ENCODE measurements around the gene WDR62.
A peak's percentile ranks its signal among the peaks of the same experiment; 100 is the strongest.

The WDR62 gene

DNA sequence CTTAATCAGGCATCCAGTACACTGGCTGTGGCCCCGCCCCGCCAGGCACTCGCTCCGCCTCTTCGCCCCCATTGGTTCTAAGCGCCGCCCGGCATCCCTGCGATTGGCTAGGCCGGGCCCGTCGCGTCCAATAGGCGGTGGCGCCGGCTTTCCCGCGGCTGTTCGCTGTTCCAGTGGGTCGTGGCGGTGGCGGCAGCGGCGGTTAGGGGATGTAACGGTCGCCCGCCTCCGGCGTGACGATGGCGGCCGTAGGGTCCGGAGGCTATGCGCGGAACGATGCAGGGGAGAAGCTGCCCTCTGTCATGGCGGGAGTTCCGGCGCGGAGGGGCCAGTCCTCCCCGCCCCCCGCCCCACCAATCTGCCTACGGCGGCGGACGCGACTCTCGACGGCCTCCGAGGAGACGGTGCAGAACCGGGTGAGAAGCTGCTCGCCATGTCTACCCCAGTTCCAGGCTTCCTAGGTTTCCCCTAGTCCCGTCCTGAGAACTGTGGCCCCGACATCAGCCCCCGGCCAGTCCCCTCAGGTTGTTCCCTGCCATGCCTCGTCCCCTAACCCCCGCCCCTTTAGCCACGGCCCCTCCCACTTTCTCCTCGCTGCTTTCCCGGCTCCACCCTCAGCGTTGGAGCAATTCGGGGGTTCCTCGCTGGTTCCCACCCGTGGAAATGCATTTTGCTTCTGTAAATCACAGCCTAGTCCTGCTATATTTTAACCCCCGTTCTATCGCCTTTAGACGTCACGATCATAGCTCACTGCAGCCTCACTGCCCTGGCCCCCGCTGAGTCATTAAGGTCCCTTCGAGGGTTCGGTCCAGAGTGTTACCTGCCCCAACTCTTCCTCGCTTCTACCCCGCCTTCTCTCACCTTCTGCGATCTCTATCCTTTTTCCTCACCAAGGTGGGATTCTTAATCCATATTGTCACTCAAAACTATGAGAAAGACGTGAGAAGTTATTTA is at the start of gene WDR62:
TSS of gene WDR62 (plus strand) at position 165 of the 954 bp plus-strand sequence. CDS start at position 240, 75 bp downstream.
- peak; percentile 89 to 97 (median 94) for DNase-seq
- intact Hi-C loops (cut with DNase I) = loop anchor here (2.0 to 10.0 kb wide), 3 partner anchors 60 to 430 kb away; partner anchors contain the start of genes POLR2I, SDHAF1, TBCB and ZNF566

DNA sequence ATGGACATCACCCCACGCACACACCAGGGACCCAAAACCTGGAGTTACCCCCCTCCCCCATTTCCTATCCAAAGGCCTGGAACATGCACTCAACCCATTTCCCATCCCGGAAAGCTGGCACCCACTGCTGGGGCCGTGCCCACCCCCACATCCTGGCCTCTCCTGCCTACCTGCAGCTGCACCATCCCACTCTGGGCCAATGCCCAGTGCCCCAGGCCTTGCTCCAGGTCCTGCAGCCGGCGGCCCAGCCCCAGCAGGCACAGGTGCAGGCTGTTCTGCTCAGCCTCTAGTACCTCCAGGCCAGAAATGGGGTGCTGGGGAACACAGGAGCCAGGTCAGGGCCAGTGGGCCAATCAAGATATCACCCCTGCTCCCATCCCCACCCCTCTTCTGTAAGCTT is 47.7 kb upstream of the WDR62 start:
- intact Hi-C loops (cut with DNase I) = no loop called here
- no peak for DNase-seq

DNA sequence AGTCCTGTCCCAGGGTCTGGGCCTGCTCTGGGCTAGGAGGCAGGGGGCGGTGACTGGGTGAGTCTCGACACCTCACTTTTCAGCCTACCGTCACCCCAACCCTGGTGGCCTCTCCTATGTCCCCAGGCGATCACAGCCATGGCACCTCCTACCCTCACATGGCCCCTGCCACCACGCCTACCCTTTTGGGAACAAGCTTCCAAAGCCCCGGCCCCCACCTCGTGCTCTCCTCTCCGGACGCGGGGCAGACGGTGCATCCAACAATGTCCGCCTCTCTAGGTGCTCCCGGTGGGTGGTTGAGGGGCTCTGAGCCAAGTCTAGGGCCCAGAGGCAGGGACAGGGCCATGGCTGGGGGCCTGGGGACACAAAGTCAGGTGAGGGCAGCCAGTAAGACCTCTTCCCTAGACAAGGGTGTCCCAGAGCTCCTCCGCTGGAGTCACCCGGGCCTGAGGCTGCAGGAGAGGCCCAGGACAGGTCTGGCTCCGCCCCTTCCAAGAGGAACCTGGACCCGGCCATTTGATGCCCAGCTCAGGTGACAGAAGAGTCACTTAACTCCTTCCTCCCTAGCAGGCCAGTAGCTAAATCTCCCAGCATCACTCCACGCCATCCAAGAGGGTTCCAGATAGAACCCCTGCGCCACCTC is 46.2 kb upstream of the WDR62 start, which contains the start of gene SYNE4:
TSS of gene SYNE4 (minus strand) at position 478 of the 643 bp plus-strand sequence. CDS start at position 346, 132 bp downstream.
- no peak for DNase-seq
- intact Hi-C loops (cut with DNase I) = no loop called here

DNA sequence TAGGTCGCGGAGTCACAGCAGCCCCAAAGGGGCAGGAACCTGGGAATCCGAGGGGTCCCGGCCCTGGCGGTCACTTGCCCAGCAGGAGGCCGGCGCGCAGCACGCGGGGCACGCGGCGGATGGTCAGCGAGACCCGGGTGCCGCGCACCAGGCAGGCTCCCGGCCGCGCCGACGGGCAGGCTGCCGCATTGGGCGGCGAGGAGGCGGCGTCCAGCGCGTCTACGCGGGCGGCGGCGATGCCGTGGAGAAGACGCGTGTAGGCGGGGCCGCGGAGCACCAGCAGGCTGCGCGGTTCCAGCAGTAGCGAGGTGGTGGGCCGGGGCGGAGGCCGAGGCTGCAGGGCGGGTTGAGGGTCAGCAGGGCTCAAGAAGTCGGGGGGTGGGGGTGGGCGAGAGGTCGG is 45.5 kb upstream of the WDR62 start:
- intact Hi-C loops (cut with DNase I) = no loop called here
- peak in 38 of 42 donors; percentile 27 to 80 (median 62) for DNase-seq

DNA sequence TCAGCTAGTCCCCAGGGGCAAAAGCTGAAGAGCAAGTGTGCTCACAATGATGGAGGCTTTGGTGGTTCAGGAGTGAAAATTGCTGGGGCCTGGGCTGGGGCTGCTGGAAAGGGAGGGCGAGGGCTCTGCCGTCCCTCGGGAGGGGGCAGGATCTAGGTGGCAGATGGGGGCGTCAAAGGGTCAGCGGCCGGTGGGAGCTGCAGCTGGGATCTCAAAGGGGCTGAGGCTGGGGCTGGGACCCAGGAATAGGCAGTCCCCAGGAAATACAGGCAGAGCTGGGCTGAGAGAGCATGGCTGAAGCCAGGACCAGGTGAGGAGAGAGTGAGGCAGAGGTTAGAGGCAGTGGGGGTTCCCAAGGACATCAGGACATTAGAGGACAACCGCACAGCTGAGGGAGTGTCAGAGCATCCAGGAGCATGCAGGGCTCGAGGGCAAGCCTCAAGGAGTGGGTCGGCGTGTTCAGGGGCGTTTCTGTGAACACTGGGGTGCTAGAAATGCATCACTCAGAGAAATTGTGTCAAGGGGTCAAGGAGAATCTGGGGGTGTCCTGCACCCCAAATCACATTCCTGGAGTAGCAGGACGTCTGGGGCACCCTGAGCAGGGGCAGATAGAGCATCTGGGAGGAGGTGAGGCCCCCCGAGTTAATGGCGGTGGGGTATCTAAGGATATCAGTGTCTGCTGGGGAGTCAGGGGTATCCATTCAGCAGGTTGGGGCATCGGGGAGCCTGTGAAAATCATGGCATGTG is 44.9 kb upstream of the WDR62 start:
- DNase-seq = no peak
- intact Hi-C loops (cut with DNase I) = no loop called here

DNA sequence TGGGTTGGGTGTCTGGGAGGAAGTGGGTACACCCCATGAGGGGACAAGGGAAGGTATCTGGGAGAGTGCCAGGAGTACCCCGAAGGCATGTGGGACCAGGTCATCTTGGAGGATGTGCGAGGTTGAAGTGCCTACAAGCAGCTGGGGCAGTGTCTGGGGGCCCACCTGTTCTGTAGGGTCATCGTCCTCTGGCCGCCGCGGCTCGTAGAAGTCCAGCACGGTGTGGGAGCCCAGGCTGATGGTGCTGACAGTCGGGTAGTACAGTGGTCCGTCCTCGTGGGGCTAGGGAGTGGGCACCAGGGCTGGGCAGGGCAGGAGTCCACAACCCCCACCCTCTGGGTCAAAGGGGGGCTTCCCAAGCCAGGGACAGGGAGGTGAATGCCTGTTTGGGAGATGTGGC is 44.3 kb upstream of the WDR62 start:
- intact Hi-C loops (cut with DNase I) = no loop called here

DNA sequence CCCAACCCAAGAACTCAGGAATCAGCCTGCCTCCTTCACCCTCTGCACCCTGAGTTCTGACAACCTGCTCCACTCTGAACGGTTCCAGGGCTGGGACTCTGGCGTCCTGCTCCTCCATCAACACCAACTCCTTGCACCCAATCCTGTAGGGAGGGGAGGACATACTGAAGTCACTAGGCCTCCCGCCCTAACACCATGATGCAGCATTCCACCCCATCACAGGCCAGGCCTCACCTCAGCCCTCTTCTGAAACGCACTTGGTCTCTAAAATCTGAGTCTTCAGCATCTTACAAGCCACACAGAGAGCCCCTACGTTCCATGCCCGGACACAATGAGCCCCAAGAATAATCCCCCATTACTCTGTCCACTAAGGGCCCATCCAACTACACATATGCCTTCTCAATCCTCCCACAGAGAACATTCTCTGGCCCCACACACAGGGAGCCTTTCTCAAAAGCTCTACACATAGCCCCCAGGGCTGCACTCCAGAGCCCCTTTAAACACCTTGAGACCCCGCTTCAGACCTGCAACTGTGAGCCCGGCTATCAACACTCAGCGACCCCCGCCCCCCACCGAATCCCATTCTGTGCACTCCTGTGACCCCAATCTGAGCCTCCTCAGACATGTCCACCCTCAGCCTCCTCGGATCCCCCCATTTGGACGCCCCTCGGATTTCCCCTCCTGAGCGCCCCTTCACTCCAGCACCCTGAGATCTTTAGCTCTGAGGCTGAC is 41.3 kb upstream of the WDR62 start:
- peak in 2 of 42 donors; percentile 12 to 23 for DNase-seq
- intact Hi-C loops (cut with DNase I) = no loop called here

More for the DNA sequence above, 44.3 kb upstream of the WDR62 start:
- no peak for DNase-seq

DNA sequence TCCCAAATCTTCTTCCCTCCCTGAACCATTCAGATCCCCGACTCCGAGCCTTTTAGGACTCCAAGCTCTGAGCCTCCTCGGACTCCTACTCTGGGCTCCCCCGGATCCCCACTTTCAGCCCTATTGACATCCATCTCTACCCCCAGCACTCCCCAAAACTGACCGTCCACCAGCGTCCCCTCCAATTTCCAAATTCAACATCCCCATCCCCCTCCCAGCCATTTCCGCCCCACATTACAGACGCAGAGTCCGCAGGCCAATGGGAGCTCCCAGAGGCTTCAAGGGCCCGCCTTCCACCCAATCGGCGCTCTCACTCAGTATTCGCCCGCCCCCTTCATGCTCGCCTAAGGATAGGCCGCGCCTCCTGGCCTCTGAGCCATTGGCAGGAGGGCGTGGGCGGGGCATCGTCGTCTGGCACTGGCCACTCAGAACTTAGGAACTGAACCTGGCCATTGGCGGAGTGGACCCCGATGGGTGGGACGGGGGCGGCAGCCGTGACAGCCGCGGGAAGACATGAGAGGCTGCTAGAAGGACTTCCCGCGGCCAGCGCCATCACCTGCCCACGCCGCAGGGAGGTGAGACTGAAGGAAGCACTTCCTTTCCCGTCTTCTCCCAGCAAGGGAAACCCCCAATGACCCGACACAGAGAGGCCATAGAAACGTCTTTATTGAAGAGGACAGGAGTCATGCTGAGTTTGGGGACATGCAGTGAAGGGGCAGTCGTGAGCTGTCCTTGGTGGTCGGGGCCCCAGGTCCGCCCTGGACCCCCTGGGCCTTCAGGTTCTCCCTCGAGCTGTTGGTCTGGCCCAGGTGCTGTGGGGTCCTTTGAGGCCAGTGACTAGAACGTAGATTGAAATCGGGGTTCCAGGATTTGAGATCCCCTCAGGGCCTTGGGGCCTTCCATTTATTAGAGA is 40.4 kb upstream of the WDR62 start, which contains the start of gene ALKBH6:
TSS of gene ALKBH6 (minus strand) at position 202 of the 913 bp plus-strand sequence. CDS start 816 bp downstream, outside the sequence.
- intact Hi-C loops (cut with DNase I) = no loop called here

DNA sequence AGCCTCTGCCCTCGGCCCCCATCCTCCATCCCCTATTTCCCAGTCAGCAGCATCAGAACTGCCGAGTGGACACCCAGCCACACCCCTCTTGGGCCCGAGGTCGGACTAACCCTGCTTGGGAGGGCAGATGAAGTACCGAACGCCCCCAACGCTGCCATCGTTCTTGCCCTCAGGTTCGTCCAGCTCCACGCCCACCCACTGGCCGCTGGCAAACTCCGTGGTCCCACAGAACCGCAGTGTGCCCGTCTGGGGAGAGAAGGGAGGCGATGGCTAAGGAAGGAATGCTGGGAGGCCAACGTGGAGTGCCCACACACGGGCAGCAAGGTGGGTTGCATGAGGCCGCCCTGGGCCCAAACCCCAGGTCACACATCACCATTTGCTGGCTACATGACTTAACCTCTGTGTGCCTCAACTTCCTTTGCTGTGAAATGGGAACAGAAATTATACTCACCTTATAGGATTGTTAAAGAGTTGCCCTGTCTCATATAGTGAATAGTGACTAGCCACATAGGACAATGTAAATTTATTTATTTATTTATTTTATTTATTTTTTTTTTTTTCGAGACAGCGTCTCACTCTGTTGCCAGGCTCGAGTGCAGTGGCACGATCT is 35.5 kb upstream of the WDR62 start:
- DNase-seq = no peak
- intact Hi-C loops (cut with DNase I) = no loop called here

More for the DNA sequence above, 40.4 kb upstream of the WDR62 start, which contains the start of gene ALKBH6:
- DNase-seq = peak; percentile 98 to 100 (median 99)

DNA sequence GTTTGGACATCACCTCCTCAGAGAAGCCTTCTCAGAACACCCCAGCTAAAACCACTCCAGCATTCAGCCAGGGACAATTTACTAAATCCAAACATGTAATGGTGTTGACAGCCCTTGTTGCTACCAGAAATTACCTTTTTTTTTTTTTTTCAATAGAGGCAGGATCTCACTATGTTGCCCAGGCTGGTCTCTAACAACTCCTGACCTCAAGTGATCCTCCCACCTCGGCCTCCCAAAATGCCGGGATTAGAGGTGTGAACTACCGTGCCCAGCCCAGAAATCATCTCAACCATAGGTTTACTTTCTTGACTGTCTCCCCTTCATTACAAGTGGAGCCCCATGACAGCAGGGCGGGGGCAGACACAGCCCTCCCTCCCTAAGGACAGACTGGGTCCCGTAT is 31.3 kb upstream of the WDR62 start:
- intact Hi-C loops (cut with DNase I) = no loop called here
- DNase-seq = no peak

DNA sequence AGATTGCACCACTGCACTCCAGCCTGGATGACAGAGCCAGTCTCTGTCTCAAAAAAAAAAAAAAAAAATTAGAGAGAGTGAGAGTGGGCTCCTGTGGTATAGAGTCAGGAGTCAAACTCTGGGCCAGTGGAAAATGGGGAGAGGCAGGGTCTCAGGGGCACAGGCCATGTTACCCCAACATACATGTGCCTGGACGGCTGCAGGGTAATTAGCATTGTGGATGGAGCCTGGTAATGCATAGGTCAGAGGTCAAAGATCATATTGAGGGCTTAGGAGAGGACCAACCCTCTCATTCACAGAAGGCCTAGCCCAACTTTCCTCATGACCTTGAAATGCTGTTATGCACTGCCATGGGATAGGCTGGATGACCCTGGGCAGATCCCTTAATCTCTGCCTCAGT is 29.2 kb upstream of the WDR62 start:
- intact Hi-C loops (cut with DNase I) = no loop called here
- DNase-seq = no peak

DNA sequence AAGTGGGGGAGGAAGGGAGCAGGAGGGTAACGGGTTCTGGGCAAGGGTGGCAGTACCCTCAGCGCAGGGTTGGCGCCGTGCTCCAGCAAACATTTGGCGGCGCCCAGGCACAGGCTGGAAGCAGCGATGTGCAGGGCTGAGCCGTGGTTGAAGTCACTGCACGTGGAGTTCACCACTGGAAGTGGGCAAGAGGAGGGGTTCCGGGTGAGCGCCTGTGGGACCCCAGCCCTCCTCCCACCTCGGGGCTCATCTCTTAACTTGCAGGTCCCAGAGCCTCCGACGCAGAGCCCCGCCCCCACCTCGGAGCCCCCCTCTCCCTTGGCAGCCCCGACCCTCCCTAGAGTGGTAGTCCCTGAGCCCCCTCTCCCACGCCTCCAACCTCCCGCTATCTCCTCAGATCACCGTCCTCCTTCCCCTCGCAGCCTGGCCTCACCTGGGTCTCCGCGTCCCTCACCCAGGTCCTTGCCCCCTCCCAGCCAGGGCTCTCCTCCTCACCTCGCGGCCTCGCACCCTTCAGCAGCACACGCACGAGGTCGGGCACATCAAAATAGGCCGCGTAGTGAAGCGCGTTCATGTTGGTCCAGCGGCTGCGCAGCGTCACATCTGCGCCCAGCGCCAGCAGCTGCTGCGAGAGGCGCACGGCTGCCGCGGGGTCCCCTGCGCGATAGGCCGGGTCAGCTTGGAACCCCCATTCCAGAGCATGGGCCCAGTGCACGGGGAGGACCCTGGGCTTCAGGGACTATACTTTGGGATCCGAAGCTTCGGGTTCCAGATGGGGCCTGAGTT is 28.4 kb upstream of the WDR62 start:
- intact Hi-C loops (cut with DNase I) = no loop called here
- no peak for DNase-seq

DNA sequence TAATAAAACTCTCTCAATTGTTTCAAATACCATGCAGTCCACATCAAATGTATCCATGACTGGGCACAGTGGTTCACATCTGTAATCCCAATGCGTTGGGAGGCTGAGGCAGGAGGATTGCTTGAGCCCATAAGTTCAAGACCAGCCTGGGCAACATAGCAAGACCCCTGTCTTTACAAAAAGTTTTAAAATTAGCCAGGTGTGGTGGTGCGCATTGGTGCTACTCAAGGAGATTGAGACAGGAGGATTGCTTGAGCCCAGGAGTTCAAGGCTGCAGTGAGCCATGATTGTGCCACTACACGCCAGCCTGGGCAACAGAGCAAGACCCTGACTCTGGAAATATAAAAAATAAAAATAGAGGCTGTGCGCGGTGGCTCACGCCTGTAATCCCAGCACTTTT is 27.0 kb upstream of the WDR62 start:
- intact Hi-C loops (cut with DNase I) = no loop called here

DNA sequence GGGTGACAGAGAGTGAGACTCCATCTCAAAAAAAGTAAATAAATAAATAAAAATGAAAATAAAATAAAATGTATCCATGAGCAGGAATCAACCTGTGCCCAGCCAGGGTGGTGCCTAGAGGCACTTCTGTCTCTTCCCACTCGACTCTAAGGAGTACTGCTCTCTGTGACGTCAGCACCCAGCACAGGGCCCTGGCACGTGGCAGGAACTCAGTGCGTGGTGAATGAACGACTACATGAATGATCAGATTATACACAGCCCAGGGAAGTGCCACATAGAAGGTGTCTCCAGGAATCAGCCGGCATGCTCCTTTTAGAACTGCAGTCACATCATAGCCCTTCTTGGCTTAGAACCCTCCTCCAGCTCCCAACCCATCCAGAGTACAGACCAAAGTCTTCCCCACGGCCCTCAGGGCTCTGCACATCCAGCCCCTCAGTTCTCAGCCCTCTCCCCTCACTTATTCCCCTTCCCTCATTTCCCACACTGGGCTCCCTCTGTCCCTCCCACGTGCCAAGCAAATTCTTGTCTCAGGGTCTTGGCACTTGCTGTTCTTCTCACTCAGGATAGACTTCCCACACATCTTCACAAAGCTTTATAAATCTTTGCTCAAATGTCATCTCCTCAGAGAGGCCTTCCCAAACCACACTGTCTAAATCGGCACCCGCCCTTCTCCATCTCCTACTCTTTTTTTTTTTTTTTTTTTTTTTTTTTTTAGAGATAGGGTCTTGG is 26.2 kb upstream of the WDR62 start:
- intact Hi-C loops (cut with DNase I) = no loop called here
- peak; percentile 56 to 95 (median 81) for DNase-seq

More for the DNA sequence above, 27.0 kb upstream of the WDR62 start:
- no peak for DNase-seq

Measured in head of caudate nucleus (tissue), 42 donors.